GM19025 (cell line): ENCODE data around the gene AMMECR1.
"Not testable (repeated sequence)": the region's sequence is repeated elsewhere in the genome, so short reads cannot be mapped to it uniquely, and the experiment has no call there.

Source experiments
- ATAC-seq: cut with Tn5 transposase; IDR thresholded peaks from one replicate; pipeline ENCODE4 v1.9.1; 2021; ENCODE audit warnings: mild to moderate bottlenecking, low read depth, moderate library complexity; ENCODE audit not compliant: unreplicated experiment

The AMMECR1 gene

GRCh38 chrX:110175146-110175545 lies 142.7 kb downstream of the AMMECR1 start:
- ATAC-seq = no peak

DNA sequence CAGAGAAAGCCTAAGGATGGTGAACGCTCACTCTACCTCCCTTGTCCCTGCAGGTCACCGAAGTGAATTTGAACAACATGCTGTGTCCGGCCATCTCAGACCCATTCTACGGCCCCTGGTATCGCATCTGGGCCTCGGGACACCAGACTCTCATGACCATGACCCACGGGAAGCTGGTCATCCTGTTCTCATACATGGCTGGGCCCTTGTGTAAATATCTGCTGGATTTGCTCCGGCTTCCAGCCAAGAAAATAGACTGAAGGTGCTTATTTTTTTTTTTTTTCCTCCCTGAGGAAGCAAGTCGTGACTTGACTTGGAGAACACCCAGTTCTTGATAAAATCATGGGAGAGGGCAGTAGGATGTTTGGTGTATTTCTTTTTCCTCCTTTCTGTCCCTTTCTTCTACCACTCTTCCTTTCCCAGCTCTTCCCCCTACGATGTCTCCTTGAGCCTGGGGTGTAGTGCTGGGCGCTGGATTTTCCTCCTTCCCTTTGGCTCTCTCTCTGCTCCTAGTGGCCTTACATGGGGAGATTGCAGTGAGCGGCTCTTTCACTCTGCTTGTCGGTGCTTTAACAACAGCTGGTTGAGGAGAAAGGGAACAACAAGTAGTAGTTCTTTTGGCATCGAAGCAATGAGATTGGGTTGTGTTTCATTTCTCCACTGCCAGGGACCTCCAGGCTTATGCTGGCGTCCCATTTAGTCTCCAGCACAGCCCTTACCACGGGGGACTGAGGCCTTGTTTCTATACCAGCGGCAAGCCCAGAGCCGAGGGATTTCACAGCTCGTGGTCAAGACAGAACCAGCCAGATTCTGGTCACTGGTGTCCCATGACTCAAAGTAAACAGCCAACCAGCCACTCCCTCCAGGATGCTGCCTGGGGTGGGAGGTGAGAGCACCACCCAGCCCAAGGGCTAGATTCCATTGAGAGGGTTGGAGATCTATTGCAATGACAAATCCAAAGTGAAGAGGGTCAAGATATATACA lies 144.4 kb downstream of the AMMECR1 start:
- no peak for ATAC-seq

DNA sequence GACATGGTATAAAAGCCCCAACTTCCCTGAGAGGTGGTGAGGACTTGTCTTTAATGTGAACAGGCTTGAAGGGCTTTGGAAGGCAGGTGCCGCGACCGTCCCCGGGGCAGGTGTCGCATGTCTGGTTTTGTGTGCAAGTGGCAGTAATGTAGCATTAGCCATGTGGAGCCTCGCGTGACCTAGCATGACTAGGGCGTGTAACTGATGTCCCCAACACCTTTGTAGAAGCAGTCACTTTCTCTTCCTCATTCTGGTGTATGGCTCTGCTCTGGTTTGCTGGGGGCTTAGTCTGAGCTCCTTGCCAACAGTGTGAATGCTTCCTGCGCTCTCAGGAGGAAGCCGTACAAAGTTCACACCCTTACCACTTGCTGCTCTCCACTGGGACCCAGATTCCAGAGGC lies 145.7 kb downstream of the AMMECR1 start:
- ATAC-seq = peak; percentile 98

GRCh38 chrX:110171442-110171841 lies 146.4 kb downstream of the AMMECR1 start:
- no peak for ATAC-seq

DNA sequence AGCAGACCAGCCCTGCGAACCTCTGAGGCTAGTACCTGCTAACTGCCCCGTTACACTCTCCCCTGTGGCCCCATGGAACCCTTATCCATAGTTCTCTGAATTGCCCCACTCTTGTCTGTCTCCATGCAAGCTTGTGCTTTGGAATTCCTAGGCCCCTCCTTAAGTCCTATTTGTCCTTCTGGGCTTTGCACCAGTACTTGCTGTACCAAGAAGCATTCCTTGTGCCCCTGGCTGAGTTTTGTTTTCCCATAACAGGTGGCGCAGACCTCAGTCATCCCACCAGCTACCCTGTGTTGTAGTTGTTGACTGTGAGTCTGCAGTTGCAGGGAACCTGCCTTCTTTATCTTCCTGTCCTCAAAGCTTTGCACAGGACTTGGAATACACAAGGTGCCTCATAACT lies 147.9 kb downstream of the AMMECR1 start:
- no peak for ATAC-seq

DNA sequence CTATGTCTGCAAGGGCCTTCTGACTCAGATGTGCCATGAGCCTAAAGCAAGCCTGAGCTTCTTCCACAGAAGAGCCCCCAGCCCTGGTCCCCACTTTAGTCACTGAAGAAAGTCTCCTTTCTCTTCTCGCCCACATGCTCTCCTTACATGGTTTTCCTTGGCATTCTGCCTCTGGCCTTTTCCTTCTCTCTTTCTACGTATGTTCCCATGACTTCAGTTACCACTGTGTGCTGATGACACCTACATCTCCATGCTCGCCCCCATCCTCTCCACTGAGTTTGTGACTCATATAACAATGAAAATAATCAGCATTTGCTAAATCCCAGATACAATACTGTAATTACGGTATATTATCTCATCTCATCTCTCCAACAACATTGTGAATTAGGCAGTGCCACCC lies 149.3 kb downstream of the AMMECR1 start:
- ATAC-seq = no peak

DNA sequence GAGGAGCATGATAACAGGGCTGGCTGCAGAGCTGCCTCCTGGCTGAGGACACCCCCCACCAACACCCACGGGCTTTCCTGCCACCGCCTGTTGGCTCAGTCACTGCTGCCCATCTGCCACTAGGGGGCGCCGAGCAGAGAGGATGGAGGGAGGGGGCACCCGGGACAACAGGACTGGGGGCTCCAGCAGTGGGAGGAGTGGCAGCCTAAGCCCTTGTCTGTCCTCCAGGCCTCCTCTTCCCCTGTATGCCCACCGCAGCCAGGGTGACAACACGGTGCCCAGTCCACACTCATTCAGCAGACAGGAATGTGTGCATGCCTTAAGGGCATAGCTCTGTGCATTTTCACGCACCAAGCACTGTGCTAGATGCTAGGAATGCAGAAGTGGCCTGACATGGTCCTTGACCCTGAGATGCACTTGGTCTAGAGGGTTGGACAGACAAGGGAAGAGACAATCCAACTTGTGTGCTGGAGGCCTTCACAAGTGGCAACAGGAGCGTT lies 149.9 kb downstream of the AMMECR1 start:
- ATAC-seq = no peak

GRCh38 chrX:110163488-110163887 lies 154.4 kb downstream of the AMMECR1 start:
- no peak for ATAC-seq

GRCh38 chrX:110162867-110163266 lies 155.0 kb downstream of the AMMECR1 start:
- ATAC-seq = no peak

- no peak for ATAC-seq
Observed at GRCh38 chrX:110162131-110162530, 155.8 kb downstream of the AMMECR1 start.

DNA sequence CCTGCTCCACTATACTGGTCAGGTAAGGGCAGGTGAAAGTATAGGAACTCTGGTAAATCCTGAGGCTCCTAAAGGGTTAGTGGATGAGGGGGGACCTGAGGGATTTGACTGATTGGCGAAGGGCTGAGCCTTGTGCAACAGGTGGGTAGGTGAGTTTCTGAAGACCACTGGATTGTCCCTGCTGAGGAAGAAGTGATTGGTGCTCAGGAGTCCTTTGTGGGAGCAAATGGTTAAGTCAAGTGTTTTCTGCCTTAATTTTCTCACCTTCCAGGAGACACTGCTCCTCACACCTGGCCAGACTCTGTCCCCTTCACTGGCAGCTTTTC lies 156.6 kb downstream of the AMMECR1 start:
- no peak for ATAC-seq

GRCh38 chrX:110159865-110160264 lies 158.0 kb downstream of the AMMECR1 start:
- ATAC-seq = no peak

DNA sequence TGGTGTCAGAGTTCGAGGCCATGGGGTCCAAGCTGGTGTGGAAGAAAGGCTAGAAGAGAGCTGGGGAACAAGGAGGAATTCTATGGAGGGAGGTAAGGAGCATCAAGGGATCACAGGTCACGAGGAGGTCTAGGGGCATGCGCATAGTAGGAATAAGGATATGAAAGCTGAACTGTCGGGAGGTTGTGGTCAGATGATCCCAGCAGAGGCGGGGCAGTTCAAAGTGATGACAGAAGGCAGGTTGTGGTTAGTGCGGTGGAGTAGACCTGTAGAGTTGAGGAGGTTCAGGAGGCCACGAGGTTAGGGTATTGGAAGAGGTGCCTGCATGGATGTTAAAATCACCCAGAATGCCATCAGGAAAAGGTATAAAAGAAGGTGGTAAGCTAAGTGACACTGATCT lies 158.7 kb downstream of the AMMECR1 start:
- no peak for ATAC-seq

- ATAC-seq = no peak
Observed at GRCh38 chrX:110157444-110157843, 160.4 kb downstream of the AMMECR1 start.

DNA sequence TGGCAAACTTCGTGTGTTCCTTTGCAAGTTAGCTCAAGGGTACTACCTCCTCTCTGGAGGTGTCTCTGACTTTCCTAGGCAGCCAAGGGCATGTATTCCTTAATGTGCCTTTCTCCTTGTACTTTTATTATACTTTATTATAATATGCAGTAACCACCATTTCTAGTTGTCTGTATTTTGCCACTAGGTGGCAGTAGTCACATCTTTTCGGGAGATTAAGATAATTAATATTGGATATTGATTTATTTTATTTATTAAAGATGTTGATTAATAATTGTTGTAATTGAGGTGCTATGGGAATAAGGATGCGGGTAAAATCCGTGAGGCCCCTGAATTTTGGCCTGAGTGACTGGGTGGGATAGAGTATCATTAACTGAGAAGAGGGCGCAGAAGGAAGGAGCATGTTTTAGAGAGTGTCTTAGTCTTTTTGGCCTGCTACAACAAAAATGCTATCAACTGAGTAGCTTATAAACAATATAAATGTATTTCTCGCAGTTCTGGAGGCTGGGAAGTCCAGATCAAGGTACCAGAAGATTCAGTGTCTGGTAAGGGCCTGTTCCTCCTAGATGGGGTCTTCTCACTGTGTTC lies 161.6 kb downstream of the AMMECR1 start:
- ATAC-seq = no peak

DNA sequence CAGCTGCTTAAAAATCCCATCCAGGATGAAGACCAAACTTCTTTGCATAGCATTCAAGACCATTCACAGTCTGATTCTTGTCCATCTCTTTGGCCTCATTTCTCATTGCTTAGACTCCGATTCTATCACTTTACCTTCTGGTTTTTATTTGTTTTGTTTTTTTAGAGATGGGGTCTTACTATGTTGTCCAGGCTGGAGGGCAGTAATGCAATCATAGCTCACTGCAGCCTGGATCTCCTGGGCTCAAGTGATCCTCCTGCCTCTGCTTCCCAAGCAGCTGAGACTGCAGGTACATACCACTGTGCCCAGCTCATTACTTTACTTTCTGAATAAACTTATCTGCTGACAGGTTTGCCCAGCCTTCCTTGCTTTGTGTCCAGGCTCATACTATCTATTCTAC lies 162.1 kb downstream of the AMMECR1 start:
- no peak for ATAC-seq

- not testable (repeated sequence) for ATAC-seq
Observed at GRCh38 chrX:110154328-110154727, 163.6 kb downstream of the AMMECR1 start.

- no peak for ATAC-seq
Observed at GRCh38 chrX:110153896-110154295, 164.0 kb downstream of the AMMECR1 start.

DNA sequence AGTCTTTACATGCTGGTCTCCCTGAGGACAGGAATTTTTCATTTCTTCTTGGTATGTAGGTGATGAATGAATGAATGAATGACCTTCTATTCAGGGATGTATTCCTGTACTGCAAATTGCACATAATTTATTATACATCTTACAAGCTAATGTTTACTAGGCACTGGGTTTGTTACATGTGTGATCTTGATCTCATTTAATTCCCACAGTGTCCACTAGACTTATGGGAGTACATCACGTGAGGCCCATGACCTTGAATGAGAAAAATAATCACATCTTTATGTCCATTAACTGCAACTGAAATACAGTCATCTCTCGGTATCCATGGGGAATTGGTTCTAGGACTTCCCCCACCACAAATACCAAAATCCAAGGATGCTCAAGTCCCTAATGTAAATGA lies 164.6 kb downstream of the AMMECR1 start:
- ATAC-seq = no peak

DNA sequence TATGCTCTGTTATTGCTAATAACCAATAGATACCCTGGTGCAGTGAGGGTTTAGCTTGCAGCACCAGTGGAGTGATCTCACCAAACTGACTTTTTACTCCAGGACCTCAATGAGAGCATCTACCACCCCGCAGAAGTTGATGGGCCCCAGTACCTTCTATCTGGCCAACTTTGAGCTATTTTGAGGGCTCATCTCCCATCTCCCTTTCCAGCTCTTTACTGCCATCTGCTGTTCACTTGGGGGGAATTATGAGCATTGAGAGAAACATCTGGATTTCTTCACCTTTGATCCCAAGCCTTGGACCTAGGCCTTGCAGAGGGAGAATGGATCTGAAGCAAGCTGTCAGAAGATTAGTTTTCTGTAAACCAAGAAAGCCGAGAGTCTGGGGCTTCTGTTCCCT lies 171.4 kb downstream of the AMMECR1 start:
- no peak for ATAC-seq

DNA sequence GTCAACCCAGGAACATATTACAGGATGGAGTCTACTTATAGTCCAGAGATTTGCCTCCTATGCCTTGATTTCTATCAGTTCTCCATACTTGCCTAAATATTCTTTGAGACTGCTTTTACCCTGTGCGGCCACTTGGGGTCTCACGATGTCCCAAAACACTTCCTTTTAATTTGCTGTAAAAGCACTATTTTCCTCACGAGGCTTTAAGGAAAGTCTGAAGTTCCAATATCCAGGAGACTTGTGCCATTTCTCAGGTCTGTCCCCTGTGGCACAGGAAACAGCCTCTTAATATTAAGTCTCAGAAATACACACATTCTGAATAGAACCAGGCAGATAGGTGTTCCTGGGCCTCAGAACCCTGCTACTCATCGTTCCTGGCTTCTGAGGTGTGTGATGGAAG lies 172.0 kb downstream of the AMMECR1 start:
- no peak for ATAC-seq

GRCh38 chrX:110145311-110145710 lies 172.6 kb downstream of the AMMECR1 start:
- no peak for ATAC-seq
